Thyroid gland (tissue), 4 donors: ENCODE data around the gene DRAM1.

Experiments
- POLR2A ChIP-seq, 2 donors: fragments of 450-650 bp; IDR thresholded peaks; one replicate each; pipeline ENCODE4 v1.6.1; 2017; ENCODE audit warnings: antibody characterized with exemption in 2 of 2, mild to moderate bottlenecking in 2 of 2, moderate library complexity in 1 of 2
- TF ChIP-seq, protein P1 (sequence below), 6 experiments: fragments of 200-600 bp in 3 of 6; fragments of 450-650 bp in 3 of 6; sonication (generic) in 3 of 6; IDR thresholded peaks; one replicate each; pipeline ENCODE4 v1.5.1; 2016 to 2019; ENCODE audit warnings: antibody characterized with exemption in 6 of 6, mild to moderate bottlenecking in 2 of 6, inconsistent platforms in 1 of 6, moderate library complexity in 1 of 6

DNA sequence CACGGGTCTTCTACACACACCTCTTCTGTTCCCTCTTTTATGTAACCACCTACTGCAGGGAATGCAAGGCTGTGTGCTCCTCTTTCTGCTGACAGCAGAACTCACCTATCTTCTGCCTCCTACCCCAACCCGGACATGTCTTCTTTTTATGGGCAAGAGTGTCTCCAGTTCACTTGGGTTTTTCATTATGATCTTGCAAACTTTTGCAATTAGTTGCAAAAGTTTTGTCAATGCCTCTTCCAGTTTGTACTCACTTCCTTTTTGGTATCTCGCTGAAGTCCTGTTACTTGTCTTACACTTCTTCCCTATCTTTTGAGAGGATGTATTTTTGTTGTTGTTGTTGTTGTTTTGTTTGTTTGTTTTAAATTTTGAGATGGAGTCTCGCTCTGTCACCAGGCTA is 50.6 kb downstream of the DRAM1 start:
- TF ChIP-seq POLR2A (IDR thresholded peaks at IDR 0.05), result no peak
- TF ChIP-seq, protein P1, sequence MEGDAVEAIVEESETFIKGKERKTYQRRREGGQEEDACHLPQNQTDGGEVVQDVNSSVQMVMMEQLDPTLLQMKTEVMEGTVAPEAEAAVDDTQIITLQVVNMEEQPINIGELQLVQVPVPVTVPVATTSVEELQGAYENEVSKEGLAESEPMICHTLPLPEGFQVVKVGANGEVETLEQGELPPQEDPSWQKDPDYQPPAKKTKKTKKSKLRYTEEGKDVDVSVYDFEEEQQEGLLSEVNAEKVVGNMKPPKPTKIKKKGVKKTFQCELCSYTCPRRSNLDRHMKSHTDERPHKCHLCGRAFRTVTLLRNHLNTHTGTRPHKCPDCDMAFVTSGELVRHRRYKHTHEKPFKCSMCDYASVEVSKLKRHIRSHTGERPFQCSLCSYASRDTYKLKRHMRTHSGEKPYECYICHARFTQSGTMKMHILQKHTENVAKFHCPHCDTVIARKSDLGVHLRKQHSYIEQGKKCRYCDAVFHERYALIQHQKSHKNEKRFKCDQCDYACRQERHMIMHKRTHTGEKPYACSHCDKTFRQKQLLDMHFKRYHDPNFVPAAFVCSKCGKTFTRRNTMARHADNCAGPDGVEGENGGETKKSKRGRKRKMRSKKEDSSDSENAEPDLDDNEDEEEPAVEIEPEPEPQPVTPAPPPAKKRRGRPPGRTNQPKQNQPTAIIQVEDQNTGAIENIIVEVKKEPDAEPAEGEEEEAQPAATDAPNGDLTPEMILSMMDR (IDR thresholded peaks at IDR 0.05), result no peak
